ENCODE measurements around the gene TOPAZ1. TPM values are rescaled to one million over a fixed set of nuclear protein-coding genes. Genes with fewer than 3 reads are reported as not detected.
A peak's percentile ranks its signal among the peaks of the same experiment; 100 is the strongest.

Gene TOPAZ1
- total and polyA plus RNA-seq, 2 of the 13 experiments (the other 11 are each of a cell fraction or from before 2014, with no cell fraction given): not detected

DNA sequence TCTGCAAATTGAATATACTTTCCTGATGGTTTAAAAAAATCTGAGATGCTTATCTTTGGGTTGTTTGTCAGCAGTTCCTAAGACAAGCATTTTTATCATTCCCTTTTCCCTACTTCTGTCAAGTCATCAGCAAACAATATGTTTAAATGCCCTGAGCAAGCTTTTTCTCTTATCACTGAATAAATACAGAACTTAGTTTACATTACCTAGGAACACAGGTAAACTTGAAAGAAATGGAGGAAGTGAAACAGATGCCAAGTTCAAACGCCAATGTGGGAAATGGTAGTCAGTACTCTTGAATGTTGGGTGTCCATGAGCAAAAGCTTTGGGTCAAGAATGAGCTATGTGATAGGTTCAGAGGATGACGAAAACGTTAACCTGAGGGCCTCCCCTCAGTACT, 79.6 kb downstream of the TOPAZ1 start (continued):
- TF ChIP-seq, protein P1, sequence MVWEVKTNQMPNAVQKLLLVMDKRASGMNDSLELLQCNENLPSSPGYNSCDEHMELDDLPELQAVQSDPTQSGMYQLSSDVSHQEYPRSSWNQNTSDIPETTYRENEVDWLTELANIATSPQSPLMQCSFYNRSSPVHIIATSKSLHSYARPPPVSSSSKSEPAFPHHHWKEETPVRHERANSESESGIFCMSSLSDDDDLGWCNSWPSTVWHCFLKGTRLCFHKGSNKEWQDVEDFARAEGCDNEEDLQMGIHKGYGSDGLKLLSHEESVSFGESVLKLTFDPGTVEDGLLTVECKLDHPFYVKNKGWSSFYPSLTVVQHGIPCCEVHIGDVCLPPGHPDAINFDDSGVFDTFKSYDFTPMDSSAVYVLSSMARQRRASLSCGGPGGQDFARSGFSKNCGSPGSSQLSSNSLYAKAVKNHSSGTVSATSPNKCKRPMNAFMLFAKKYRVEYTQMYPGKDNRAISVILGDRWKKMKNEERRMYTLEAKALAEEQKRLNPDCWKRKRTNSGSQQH (CRISPR knock-in tag; IDR thresholded peaks at IDR 0.05; ENCODE audit: low read depth): no peak
- TF ChIP-seq RFXANK (CRISPR knock-in tag; IDR thresholded peaks at IDR 0.05) (no peak), ZNF570 (CRISPR knock-in tag; IDR thresholded peaks at IDR 0.05; ENCODE audit: borderline replicate concordance) (no peak), ZNF12 (CRISPR knock-in tag; IDR thresholded peaks at IDR 0.05) (peak; percentile 65; the same call in 1 of the 2 replicates), ZNF660 (CRISPR knock-in tag; IDR thresholded peaks at IDR 0.05; ENCODE audit: borderline replicate concordance, low read depth) (no peak), NCOA2 (CRISPR knock-in tag; IDR thresholded peaks at IDR 0.05) (peak; percentile 90), REPIN1 (CRISPR knock-in tag; IDR thresholded peaks at IDR 0.05; ENCODE audit: borderline replicate concordance, low read depth) (no peak), HES4 (CRISPR knock-in tag; IDR thresholded peaks at IDR 0.05; ENCODE audit: borderline replicate concordance) (no peak), ZNF34 (CRISPR knock-in tag; IDR thresholded peaks at IDR 0.05; ENCODE audit: borderline replicate concordance) (no peak), ZBTB7B (CRISPR knock-in tag; IDR thresholded peaks at IDR 0.05) (0 out of 2 replicates have a peak, but pooled peaks have one; percentile 51), PPARG (CRISPR knock-in tag; conservative IDR thresholded peaks at IDR 0.05) (peak; percentile 100), IKZF1 (IDR thresholded peaks at IDR 0.05) (no peak), ZFP62 (CRISPR knock-in tag; IDR thresholded peaks at IDR 0.05) (no peak), ZMYM3 (CRISPR knock-in tag; IDR thresholded peaks at IDR 0.05) (no peak), NFRKB (IDR thresholded peaks at IDR 0.05) (no peak), ZEB1 (IDR thresholded peaks at IDR 0.05; ENCODE audit: insufficient replicate concordance, low read depth) (peak; percentile 94), ZNF260 (CRISPR knock-in tag; IDR thresholded peaks at IDR 0.05; ENCODE audit: borderline replicate concordance, low read depth) (no peak), SKI (IDR thresholded peaks at IDR 0.05; ENCODE audit: partially characterized antibody) (peak; percentile 90), ZNF598 (CRISPR knock-in tag; IDR thresholded peaks at IDR 0.05; ENCODE audit: borderline replicate concordance) (no peak), NFKB2 (CRISPR knock-in tag; IDR thresholded peaks at IDR 0.05; ENCODE audit: borderline replicate concordance) (no peak)
- TF ChIP-seq, protein P2, sequence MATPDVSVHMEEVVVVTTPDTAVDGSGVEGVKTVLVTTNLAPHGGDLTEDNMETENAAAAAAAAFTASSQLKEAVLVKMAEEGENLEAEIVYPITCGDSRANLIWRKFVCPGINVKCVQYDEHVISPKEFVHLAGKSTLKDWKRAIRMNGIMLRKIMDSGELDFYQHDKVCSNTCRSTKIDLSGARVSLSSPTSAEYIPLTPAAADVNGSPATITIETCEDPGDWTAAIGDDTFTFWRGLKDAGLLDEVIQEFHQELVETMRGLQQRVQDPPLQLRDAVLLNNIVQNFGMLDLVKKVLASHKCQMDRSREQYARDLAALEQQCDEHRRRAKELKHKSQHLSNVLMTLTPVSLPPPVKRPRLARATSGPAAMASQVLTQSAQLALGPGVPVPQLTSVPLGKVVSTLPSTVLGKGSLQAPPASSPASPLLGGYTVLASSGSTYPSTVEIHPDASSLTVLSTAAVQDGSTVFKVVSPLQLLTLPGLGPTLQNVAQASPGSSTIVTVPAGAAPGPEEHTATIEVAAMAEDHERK (CRISPR knock-in tag; IDR thresholded peaks at IDR 0.05; ENCODE audit: low read depth): no peak
- TF ChIP-seq, protein P3, sequence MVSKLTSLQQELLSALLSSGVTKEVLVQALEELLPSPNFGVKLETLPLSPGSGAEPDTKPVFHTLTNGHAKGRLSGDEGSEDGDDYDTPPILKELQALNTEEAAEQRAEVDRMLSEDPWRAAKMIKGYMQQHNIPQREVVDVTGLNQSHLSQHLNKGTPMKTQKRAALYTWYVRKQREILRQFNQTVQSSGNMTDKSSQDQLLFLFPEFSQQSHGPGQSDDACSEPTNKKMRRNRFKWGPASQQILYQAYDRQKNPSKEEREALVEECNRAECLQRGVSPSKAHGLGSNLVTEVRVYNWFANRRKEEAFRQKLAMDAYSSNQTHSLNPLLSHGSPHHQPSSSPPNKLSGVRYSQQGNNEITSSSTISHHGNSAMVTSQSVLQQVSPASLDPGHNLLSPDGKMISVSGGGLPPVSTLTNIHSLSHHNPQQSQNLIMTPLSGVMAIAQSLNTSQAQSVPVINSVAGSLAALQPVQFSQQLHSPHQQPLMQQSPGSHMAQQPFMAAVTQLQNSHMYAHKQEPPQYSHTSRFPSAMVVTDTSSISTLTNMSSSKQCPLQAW (CRISPR knock-in tag; IDR thresholded peaks at IDR 0.05): peak; percentile 32; the same call in 1 of the 2 replicates
- TF ChIP-seq, protein P4, sequence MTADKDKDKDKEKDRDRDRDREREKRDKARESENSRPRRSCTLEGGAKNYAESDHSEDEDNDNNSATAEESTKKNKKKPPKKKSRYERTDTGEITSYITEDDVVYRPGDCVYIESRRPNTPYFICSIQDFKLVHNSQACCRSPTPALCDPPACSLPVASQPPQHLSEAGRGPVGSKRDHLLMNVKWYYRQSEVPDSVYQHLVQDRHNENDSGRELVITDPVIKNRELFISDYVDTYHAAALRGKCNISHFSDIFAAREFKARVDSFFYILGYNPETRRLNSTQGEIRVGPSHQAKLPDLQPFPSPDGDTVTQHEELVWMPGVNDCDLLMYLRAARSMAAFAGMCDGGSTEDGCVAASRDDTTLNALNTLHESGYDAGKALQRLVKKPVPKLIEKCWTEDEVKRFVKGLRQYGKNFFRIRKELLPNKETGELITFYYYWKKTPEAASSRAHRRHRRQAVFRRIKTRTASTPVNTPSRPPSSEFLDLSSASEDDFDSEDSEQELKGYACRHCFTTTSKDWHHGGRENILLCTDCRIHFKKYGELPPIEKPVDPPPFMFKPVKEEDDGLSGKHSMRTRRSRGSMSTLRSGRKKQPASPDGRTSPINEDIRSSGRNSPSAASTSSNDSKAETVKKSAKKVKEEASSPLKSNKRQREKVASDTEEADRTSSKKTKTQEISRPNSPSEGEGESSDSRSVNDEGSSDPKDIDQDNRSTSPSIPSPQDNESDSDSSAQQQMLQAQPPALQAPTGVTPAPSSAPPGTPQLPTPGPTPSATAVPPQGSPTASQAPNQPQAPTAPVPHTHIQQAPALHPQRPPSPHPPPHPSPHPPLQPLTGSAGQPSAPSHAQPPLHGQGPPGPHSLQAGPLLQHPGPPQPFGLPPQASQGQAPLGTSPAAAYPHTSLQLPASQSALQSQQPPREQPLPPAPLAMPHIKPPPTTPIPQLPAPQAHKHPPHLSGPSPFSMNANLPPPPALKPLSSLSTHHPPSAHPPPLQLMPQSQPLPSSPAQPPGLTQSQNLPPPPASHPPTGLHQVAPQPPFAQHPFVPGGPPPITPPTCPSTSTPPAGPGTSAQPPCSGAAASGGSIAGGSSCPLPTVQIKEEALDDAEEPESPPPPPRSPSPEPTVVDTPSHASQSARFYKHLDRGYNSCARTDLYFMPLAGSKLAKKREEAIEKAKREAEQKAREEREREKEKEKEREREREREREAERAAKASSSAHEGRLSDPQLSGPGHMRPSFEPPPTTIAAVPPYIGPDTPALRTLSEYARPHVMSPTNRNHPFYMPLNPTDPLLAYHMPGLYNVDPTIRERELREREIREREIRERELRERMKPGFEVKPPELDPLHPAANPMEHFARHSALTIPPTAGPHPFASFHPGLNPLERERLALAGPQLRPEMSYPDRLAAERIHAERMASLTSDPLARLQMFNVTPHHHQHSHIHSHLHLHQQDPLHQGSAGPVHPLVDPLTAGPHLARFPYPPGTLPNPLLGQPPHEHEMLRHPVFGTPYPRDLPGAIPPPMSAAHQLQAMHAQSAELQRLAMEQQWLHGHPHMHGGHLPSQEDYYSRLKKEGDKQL (CRISPR knock-in tag; IDR thresholded peaks at IDR 0.05; ENCODE audit: low read depth): peak; percentile 80

All from HepG2 (cell line).